Measurements from ENCODE around the gene AP5Z1. TPM values are rescaled to one million over a fixed set of nuclear protein-coding genes. Genes with fewer than 3 reads are reported as not detected.

Gene AP5Z1
- total RNA-seq, 2 experiments from 2014 or later, result 21.6 to 24.1 TPM

GRCh38 chr7:4825081-4825480 is 49.7 kb downstream of the AP5Z1 start:
- peaks cover 5% of the 10 kb centered on the region for H3K27me3 Mint-ChIP-seq
- H3K4me1 Mint-ChIP-seq (ENCODE audit: low read depth), result no peaks in the 10 kb centered on the region
- no peak overlapping the region for H3K27ac Mint-ChIP-seq
- intact Hi-C loops (cut with micrococcal nuclease), result no loop called here
- H3K36me3 Mint-ChIP-seq, result no peaks in the 10 kb centered on the region
- CTCF ChIA-PET, result interaction anchor here (1.0 kb wide), 1 partner anchor 59 kb away, joined by 3 read pairs; the partner anchor contains the start of gene RADIL
- no peak overlapping the region for H3K4me3 Mint-ChIP-seq
- no peak for DNase-seq
- POLR2A ChIA-PET, result no interaction called here
- no peaks in the 10 kb centered on the region for H3K9me3 Mint-ChIP-seq

GRCh38 chr7:4828720-4829383 is 53.4 kb downstream of the AP5Z1 start:
- no peak for DNase-seq
- no peaks in the 10 kb centered on the region for H3K36me3 Mint-ChIP-seq
- H3K9me3 Mint-ChIP-seq, result no peaks in the 10 kb centered on the region
- peaks cover 2% of the 10 kb centered on the region for H3K4me1 Mint-ChIP-seq (ENCODE audit: low read depth)
- intact Hi-C loops (cut with micrococcal nuclease), result no loop called here
- POLR2A ChIA-PET, result no interaction called here
- no peak overlapping the region for H3K4me3 Mint-ChIP-seq
- H3K27me3 Mint-ChIP-seq, result peaks cover 1% of the 10 kb centered on the region
- CTCF ChIA-PET, result no interaction called here
- H3K27ac Mint-ChIP-seq, result no peak overlapping the region

GRCh38 chr7:4830176-4830575 is 54.8 kb downstream of the AP5Z1 start:
- no peak overlapping the region for H3K4me3 Mint-ChIP-seq
- H3K36me3 Mint-ChIP-seq, result no peaks in the 10 kb centered on the region
- peak; percentile 72 for DNase-seq
- intact Hi-C loops (cut with micrococcal nuclease), result loop anchor here (1.0 to 10.0 kb wide), 2 partner anchors 53 to 255 kb away; partner anchors contain the start of gene RADIL
- peaks cover 1% of the 10 kb centered on the region for H3K27me3 Mint-ChIP-seq
- CTCF ChIA-PET, result interaction anchor here (0.6 to 3.1 kb wide), 10 partner anchors 12 to 256 kb away, joined by 3 to 32 read pairs (median 4); partner anchors contain the start of gene RADIL
- H3K27ac Mint-ChIP-seq, result no peak overlapping the region
- POLR2A ChIA-PET, result no interaction called here
- H3K9me3 Mint-ChIP-seq, result no peaks in the 10 kb centered on the region
- H3K4me1 Mint-ChIP-seq (ENCODE audit: low read depth), result peaks cover 2% of the 10 kb centered on the region

GRCh38 chr7:4831723-4832495 is 56.5 kb downstream of the AP5Z1 start:
- Mint-ChIP-seq H3K4me1 (ENCODE audit: low read depth) (peaks cover 2% of the 10 kb centered on the region), H3K27ac (no peak overlapping the region), H3K36me3 (no peaks in the 10 kb centered on the region), H3K27me3 (no peaks in the 10 kb centered on the region), H3K4me3 (no peak overlapping the region), H3K9me3 (no peaks in the 10 kb centered on the region)
- intact Hi-C loops (cut with micrococcal nuclease), result loop anchor here (10.0 kb wide), 1 partner anchor 253 kb away; no protein-coding TSS in a partner anchor
- CTCF ChIA-PET, result interaction anchor here (2.9 to 3.1 kb wide), 2 partner anchors 52 to 254 kb away, joined by 18 to 32 read pairs; partner anchors contain the start of gene RADIL
- no peak for DNase-seq
- POLR2A ChIA-PET, result no interaction called here

- Mint-ChIP-seq H3K27me3 (no peaks in the 10 kb centered on the region), H3K27ac (no peak overlapping the region), H3K9me3 (no peaks in the 10 kb centered on the region), H3K4me3 (no peak overlapping the region), H3K36me3 (no peaks in the 10 kb centered on the region), H3K4me1 (ENCODE audit: low read depth) (peaks cover 2% of the 10 kb centered on the region)
- intact Hi-C loops (cut with micrococcal nuclease), result loop anchor here (10.0 kb wide), 1 partner anchor 252 kb away; no protein-coding TSS in a partner anchor
- CTCF ChIA-PET, result interaction anchor here (0.6 kb wide), 1 partner anchor 1995 kb away, joined by 3 read pairs; no protein-coding TSS in a partner anchor
- DNase-seq, result no peak
- POLR2A ChIA-PET, result no interaction called here
Observed at GRCh38 chr7:4832711-4833110, 57.3 kb downstream of the AP5Z1 start.

- Mint-ChIP-seq H3K4me1 (ENCODE audit: low read depth) (peaks cover 2% of the 10 kb centered on the region), H3K36me3 (no peaks in the 10 kb centered on the region), H3K27ac (no peak overlapping the region), H3K27me3 (no peaks in the 10 kb centered on the region), H3K4me3 (no peak overlapping the region), H3K9me3 (no peaks in the 10 kb centered on the region)
- CTCF ChIA-PET, result interaction anchor here (0.6 kb wide), 1 partner anchor 1995 kb away, joined by 3 read pairs; no protein-coding TSS in a partner anchor
- no peak for DNase-seq
- intact Hi-C loops (cut with micrococcal nuclease), result loop anchor here (10.0 kb wide), 1 partner anchor 252 kb away; no protein-coding TSS in a partner anchor
- POLR2A ChIA-PET, result no interaction called here
Observed at GRCh38 chr7:4833176-4833575, 57.8 kb downstream of the AP5Z1 start.

- ChIA-PET CTCF (interaction anchor here (1.1 kb wide), 1 partner anchor 251 kb away, joined by 3 read pairs; no protein-coding TSS in a partner anchor), POLR2A (no interaction called here)
- Mint-ChIP-seq H3K4me3 (no peak overlapping the region), H3K36me3 (no peaks in the 10 kb centered on the region), H3K27ac (no peak overlapping the region), H3K27me3 (no peaks in the 10 kb centered on the region), H3K4me1 (ENCODE audit: low read depth) (peaks cover 2% of the 10 kb centered on the region), H3K9me3 (no peaks in the 10 kb centered on the region)
- intact Hi-C loops (cut with micrococcal nuclease), result loop anchor here (10.0 kb wide), 1 partner anchor 251 kb away; no protein-coding TSS in a partner anchor
- DNase-seq, result no peak
Observed at GRCh38 chr7:4833691-4834600, 58.5 kb downstream of the AP5Z1 start.

- no peaks in the 10 kb centered on the region for H3K27me3 Mint-ChIP-seq
- no peak overlapping the region for H3K27ac Mint-ChIP-seq
- ChIA-PET CTCF (interaction anchor here (1.1 kb wide), 1 partner anchor 250 kb away, joined by 3 read pairs; no protein-coding TSS in a partner anchor), POLR2A (no interaction called here)
- DNase-seq, result no peak
- no peaks in the 10 kb centered on the region for H3K36me3 Mint-ChIP-seq
- H3K4me3 Mint-ChIP-seq, result no peak overlapping the region
- H3K4me1 Mint-ChIP-seq (ENCODE audit: low read depth), result peaks cover 2% of the 10 kb centered on the region
- intact Hi-C loops (cut with micrococcal nuclease), result loop anchor here (10.0 kb wide), 1 partner anchor 250 kb away; no protein-coding TSS in a partner anchor
- H3K9me3 Mint-ChIP-seq, result no peaks in the 10 kb centered on the region
Observed at GRCh38 chr7:4834601-4835397, 59.4 kb downstream of the AP5Z1 start.

GRCh38 chr7:4835398-4836205 is 60.2 kb downstream of the AP5Z1 start:
- no peaks in the 10 kb centered on the region for H3K9me3 Mint-ChIP-seq
- H3K4me3 Mint-ChIP-seq, result no peak overlapping the region
- no peaks in the 10 kb centered on the region for H3K4me1 Mint-ChIP-seq (ENCODE audit: low read depth)
- POLR2A ChIA-PET, result no interaction called here
- no peak overlapping the region for H3K27ac Mint-ChIP-seq
- H3K27me3 Mint-ChIP-seq, result no peaks in the 10 kb centered on the region
- no peak for DNase-seq
- CTCF ChIA-PET, result interaction anchor here (1.1 kb wide), 1 partner anchor 249 kb away, joined by 3 read pairs; no protein-coding TSS in a partner anchor
- no peaks in the 10 kb centered on the region for H3K36me3 Mint-ChIP-seq
- intact Hi-C loops (cut with micrococcal nuclease), result loop anchor here (10.0 kb wide), 1 partner anchor 249 kb away; no protein-coding TSS in a partner anchor

- H3K4me1 Mint-ChIP-seq (ENCODE audit: low read depth), result no peaks in the 10 kb centered on the region
- no peaks in the 10 kb centered on the region for H3K27me3 Mint-ChIP-seq
- DNase-seq, result no peak
- CTCF ChIA-PET, result no interaction called here
- no peak overlapping the region for H3K27ac Mint-ChIP-seq
- H3K36me3 Mint-ChIP-seq, result no peaks in the 10 kb centered on the region
- intact Hi-C loops (cut with micrococcal nuclease), result loop anchor here (10.0 kb wide), 1 partner anchor 249 kb away; no protein-coding TSS in a partner anchor
- H3K4me3 Mint-ChIP-seq, result no peak overlapping the region
- no peaks in the 10 kb centered on the region for H3K9me3 Mint-ChIP-seq
- POLR2A ChIA-PET, result no interaction called here
Observed at GRCh38 chr7:4836206-4836661, 60.8 kb downstream of the AP5Z1 start.
